ENCODE measurements around the gene STIL.

DNA sequence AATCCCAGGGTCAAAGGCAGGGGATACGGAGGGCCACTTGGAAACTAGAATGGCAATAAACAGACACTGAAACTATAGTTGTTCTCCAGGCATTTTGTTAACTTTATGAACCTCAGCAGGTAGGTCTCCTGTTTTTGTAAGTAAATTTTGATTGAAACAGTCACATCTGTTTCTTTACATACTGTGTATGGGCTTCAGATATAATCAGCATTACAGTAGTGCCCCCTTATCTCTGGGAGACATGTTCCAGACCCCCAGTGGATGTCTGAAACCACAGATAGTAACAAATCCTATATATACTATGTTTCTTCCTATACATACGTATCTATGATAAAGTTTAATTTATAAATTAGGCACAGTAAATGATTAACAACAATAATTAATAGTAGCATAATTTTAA lies 11.5 kb downstream of the STIL start:
- TF ChIP-seq, protein P1, sequence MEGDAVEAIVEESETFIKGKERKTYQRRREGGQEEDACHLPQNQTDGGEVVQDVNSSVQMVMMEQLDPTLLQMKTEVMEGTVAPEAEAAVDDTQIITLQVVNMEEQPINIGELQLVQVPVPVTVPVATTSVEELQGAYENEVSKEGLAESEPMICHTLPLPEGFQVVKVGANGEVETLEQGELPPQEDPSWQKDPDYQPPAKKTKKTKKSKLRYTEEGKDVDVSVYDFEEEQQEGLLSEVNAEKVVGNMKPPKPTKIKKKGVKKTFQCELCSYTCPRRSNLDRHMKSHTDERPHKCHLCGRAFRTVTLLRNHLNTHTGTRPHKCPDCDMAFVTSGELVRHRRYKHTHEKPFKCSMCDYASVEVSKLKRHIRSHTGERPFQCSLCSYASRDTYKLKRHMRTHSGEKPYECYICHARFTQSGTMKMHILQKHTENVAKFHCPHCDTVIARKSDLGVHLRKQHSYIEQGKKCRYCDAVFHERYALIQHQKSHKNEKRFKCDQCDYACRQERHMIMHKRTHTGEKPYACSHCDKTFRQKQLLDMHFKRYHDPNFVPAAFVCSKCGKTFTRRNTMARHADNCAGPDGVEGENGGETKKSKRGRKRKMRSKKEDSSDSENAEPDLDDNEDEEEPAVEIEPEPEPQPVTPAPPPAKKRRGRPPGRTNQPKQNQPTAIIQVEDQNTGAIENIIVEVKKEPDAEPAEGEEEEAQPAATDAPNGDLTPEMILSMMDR (IDR thresholded peaks at IDR 0.05; ENCODE audit: poor library complexity): no peak
- no peak for TF ChIP-seq EZH2phosphoT487 (IDR thresholded peaks at IDR 0.05; ENCODE audit: low read depth, severe bottlenecking, unreplicated experiment)

Data from hepatocyte (in vitro differentiated cells).